Measurements from ENCODE around the gene MYO1A. TPM values are rescaled to one million over a fixed set of nuclear protein-coding genes. Genes with fewer than 3 reads are reported as not detected.

The MYO1A gene
- total RNA-seq, 2 donors from 2014 or later, result 0.08 TPM; not detected in 1

GRCh38 chr12:56993346-56993745, 56.6 kb downstream of the MYO1A start:
- peaks cover 0 to 24% of the 10 kb centered on the region in 2 donors for H3K4me1 ChIP-seq
- H3K36me3 ChIP-seq, result peaks cover 5% of the 10 kb centered on the region
- H3K9me3 ChIP-seq, result no peaks in the 10 kb centered on the region
- DNase-seq (ENCODE audit: low spot score), result no peak
- H3K27ac ChIP-seq, result no peak overlapping the region
- no peaks in the 10 kb centered on the region for H3K27me3 ChIP-seq
- TF ChIP-seq CTCF (IDR thresholded peaks at IDR 0.05), result no peak
- H3K4me3 ChIP-seq, result no peak overlapping the region

- Histone ChIP-seq H3K27me3 (no peaks in the 10 kb centered on the region), H3K9me3 (no peaks in the 10 kb centered on the region), H3K27ac (no peak overlapping the region), H3K4me3 (no peak overlapping the region), H3K36me3 (no peaks in the 10 kb centered on the region), H3K4me1 (peaks cover 0 to 32% of the 10 kb centered on the region in 2 donors)
- no peak for TF ChIP-seq CTCF (IDR thresholded peaks at IDR 0.05)
- no peak for DNase-seq (ENCODE audit: low spot score)
Observed at GRCh38 chr12:56991319-56992246, 58.3 kb downstream of the MYO1A start.

- H3K9me3 ChIP-seq, result no peaks in the 10 kb centered on the region
- H3K27ac ChIP-seq, result no peak overlapping the region
- H3K36me3 ChIP-seq, result no peaks in the 10 kb centered on the region
- DNase-seq (ENCODE audit: low spot score), result no peak
- H3K27me3 ChIP-seq, result no peaks in the 10 kb centered on the region
- peaks cover 0 to 32% of the 10 kb centered on the region in 2 donors for H3K4me1 ChIP-seq
- no peak overlapping the region for H3K4me3 ChIP-seq
- TF ChIP-seq CTCF (IDR thresholded peaks at IDR 0.05), result no peak
Observed at GRCh38 chr12:56990648-56991318, 59.1 kb downstream of the MYO1A start.

GRCh38 chr12:56989861-56990610, 59.9 kb downstream of the MYO1A start:
- no peak overlapping the region for H3K27ac ChIP-seq
- no peak for TF ChIP-seq CTCF (IDR thresholded peaks at IDR 0.05)
- H3K36me3 ChIP-seq, result no peaks in the 10 kb centered on the region
- H3K9me3 ChIP-seq, result no peaks in the 10 kb centered on the region
- DNase-seq (ENCODE audit: low spot score), result no peak
- H3K4me3 ChIP-seq, result no peak overlapping the region
- no peaks in the 10 kb centered on the region for H3K27me3 ChIP-seq
- H3K4me1 ChIP-seq, result peaks cover 0 to 32% of the 10 kb centered on the region in 2 donors

GRCh38 chr12:56988207-56988739, 61.7 kb downstream of the MYO1A start:
- no peak overlapping the region for H3K4me3 ChIP-seq
- DNase-seq (ENCODE audit: low spot score), result no peak
- H3K27ac ChIP-seq, result peak overlapping the region in 1 of 2 donors; percentile 41

More at GRCh38 chr12:56988207-56988739, 61.7 kb downstream of the MYO1A start:
- Histone ChIP-seq H3K4me1 (peaks cover 0 to 32% of the 10 kb centered on the region in 2 donors), H3K27me3 (no peaks in the 10 kb centered on the region), H3K36me3 (no peaks in the 10 kb centered on the region), H3K9me3 (no peaks in the 10 kb centered on the region)
- TF ChIP-seq CTCF (IDR thresholded peaks at IDR 0.05), result no peak
